PC-3 (cell line): ENCODE results near the gene ATXN10. TPM values are rescaled to one million over a fixed set of nuclear protein-coding genes. Genes with fewer than 3 reads are reported as not detected.

ENCODE experiments used
- ATAC-seq: fragments of 200-7000 bp; cut with Tn5 transposase; 2 replicates; pipeline ENCODE4 v1.9.1; 2020; ENCODE audit warnings: mild to moderate bottlenecking, moderate library complexity
- BruUV-seq: library from RNA; stranded (reverse); fragments of 400-500 nt; replicated peaks from 2 replicates; lab custom pipeline; 2021; lab: Mats Ljungman, UMichigan
- CTCF ChIA-PET: fragments of 300-600 bp; sonication (Branson Sonifier 250); formaldehyde crosslinking; loops from one replicate; lab custom pipeline; 2022; ENCODE audit warnings: antibody characterized with exemption; lab: Charles Lee
- POLR2A ChIA-PET: fragments of 300-600 bp; sonication (Branson Sonifier 250); formaldehyde crosslinking; loops from one replicate; lab custom pipeline; 2022; ENCODE audit warnings: antibody characterized with exemption; ENCODE audit not compliant: unreplicated experiment; lab: Charles Lee
- DNase-seq: peaks from one replicate; pipeline ENCODE4 v3.0.0-alpha.2; 2015
- H2AFZ ChIP-seq: fragments of 300-600 bp; sonication (generic); 2 replicates; pipeline ENCODE4 v1.6.0; 2016; ENCODE audit warnings: antibody characterized with exemption, low read length
- H3F3A ChIP-seq: fragments of 300-600 bp; sonication (generic); one replicate; pipeline ENCODE4 v1.6.0; 2017; ENCODE audit warnings: antibody characterized with exemption, low read length, control low read depth, mild to moderate bottlenecking; ENCODE audit not compliant: unreplicated experiment
- H3K27ac ChIP-seq: fragments of 300-600 bp; sonication (generic); 2 replicates; pipeline ENCODE4 v1.5.1; 2016; ENCODE audit warnings: mild to moderate bottlenecking, low read length
- H3K27me3 ChIP-seq: fragments of 300-600 bp; sonication (generic); 2 replicates; pipeline ENCODE4 v1.6.1; 2016; ENCODE audit warnings: low read length, mixed read lengths
- H3K36me3 ChIP-seq: fragments of 300-600 bp; sonication (generic); 2 replicates; pipeline ENCODE4 v1.6.1; 2016; ENCODE audit warnings: low read depth, mixed run types, low read length, mixed read lengths
- H3K4me1 ChIP-seq: fragments of 300-600 bp; sonication (generic); 2 replicates; pipeline ENCODE4 v1.5.1; 2016; ENCODE audit warnings: low read length; ENCODE audit not compliant: insufficient read depth
- H3K4me2 ChIP-seq: fragments of 300-600 bp; sonication (generic); 2 replicates; pipeline ENCODE4 v1.6.0; 2016; ENCODE audit warnings: low read length
- H3K4me3 ChIP-seq: fragments of 300-600 bp; sonication (generic); 2 replicates; pipeline ENCODE4 v1.5.1; 2016; ENCODE audit warnings: mild to moderate bottlenecking, low read length, mixed read lengths
- H3K79me2 ChIP-seq: fragments of 300-600 bp; sonication (generic); 2 replicates; pipeline ENCODE4 v1.6.1; 2017; ENCODE audit warnings: low read length, mixed read lengths
- H3K9ac ChIP-seq: fragments of 300-600 bp; sonication (generic); 2 replicates; pipeline ENCODE4 v1.6.0; 2016; ENCODE audit warnings: mild to moderate bottlenecking, low read length
- H3K9me2 ChIP-seq: fragments of 300-600 bp; sonication (generic); replicated peaks from 2 replicates; pipeline ENCODE4 v1.6.1; 2016; ENCODE audit warnings: mixed run types, low read length, mixed read lengths
- H3K9me3 ChIP-seq: fragments of 300-600 bp; sonication (generic); 2 replicates; pipeline ENCODE4 v1.6.1; 2016; ENCODE audit warnings: low read length, mixed read lengths
- H4K20me1 ChIP-seq: fragments of 300-600 bp; sonication (generic); 2 replicates; pipeline ENCODE4 v1.6.1; 2016; ENCODE audit warnings: low read length, mixed read lengths
- EZH2 ChIP-seq: fragments of 300-600 bp; sonication (generic); IDR thresholded peaks from one replicate; pipeline ENCODE4 v1.6.1; 2017; ENCODE audit warnings: antibody characterized with exemption, mild to moderate bottlenecking, low read length; ENCODE audit not compliant: unreplicated experiment
- EZH2phosphoT487 ChIP-seq: fragments of 300-600 bp; sonication (generic); IDR thresholded peaks from 2 replicates; pipeline ENCODE4 v1.6.1; 2018; ENCODE audit warnings: mild to moderate bottlenecking, antibody characterized with exemption, low read length, borderline replicate concordance
- intact Hi-C: fragments of 100-400 bp; cut with micrococcal nuclease; formaldehyde crosslinking; loops from 2 replicates; pipeline ENCODE4 v1.9.0; 2023
- total RNA-seq: library from RNA; depleted of rRNA; stranded (reverse); fragments of >200 nt; gene quantifications from 2 replicates; pipeline ENCODE4 v1.2.3, GENCODE V29; 2014
- TF ChIP-seq, protein P1 (sequence below): fragments of 300-600 bp; sonication (generic); conservative IDR thresholded peaks from 2 replicates; pipeline ENCODE4 v1.5.1; 2017; ENCODE audit warnings: antibody characterized with exemption, low read depth, mild to moderate bottlenecking, low read length

Gene ATXN10
- total RNA-seq, 1 experiment from 2014 or later: 40.6 TPM

DNA sequence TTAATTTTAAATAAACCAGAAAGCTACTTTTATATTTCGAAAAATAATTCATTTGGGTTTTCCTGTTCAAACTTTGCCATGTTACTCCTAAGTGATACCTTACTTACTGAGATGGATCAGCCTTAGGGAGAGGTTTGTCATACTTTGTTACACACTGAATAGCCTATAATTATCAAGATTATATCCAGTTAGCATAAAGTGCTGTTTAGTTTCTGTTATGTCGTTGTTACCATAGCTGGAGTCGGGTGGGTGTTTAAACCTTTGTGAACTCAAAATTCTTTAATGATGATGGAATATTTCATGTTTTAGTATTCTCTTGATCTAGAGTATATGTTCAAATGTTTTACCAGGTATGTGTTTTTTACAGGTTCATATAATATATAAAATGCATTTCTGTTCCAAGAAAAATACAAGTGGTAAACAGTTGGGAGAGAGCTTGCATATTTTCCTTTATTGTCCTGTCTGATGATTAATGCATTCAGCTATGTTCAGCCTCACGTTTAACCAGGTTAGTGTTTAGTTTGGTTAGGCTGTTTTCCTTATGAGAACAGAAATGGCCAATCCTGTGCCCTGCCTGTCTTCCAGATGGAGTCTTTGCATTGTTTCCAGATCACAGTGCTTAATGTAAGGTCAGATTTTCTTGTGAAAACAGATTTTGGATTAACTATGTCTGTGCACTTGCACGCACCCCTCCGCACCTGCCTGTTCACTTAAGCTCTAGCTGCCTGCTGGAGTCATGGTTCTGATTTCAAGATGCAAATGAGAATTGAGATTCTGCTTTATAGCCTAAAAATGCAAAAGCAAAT is 105.6 kb downstream of the ATXN10 start:
- Histone ChIP-seq H3F3A (peaks cover 22% of the 10 kb centered on the region), H3K27me3 (no peaks in the 10 kb centered on the region), H3K4me2 (peak overlapping the region; percentile 71), H3K36me3 (0 out of 2 replicates have a peak, but pooled peaks cover 8% of the 10 kb centered on the region), H3K4me3 (0 out of 2 replicates have a peak overlapping the region, but pooled peaks have one; percentile 17), H3K4me1 (peaks cover 39% of the 10 kb centered on the region), H3K27ac (peak overlapping the region; percentile 73), H3K9me3 (no peaks in the 10 kb centered on the region), H3K79me2 (peaks cover 35% of the 10 kb centered on the region), H2AFZ (no peak overlapping the region), H3K9ac (0 out of 2 replicates have a peak overlapping the region, but pooled peaks have one; percentile 24), H4K20me1 (no peaks in the 10 kb centered on the region), H3K9me2 (no peaks in the 10 kb centered on the region)
- DNase-seq: peak; percentile 83
- intact Hi-C loops: loop anchor here (1.0 kb wide), 2 partner anchors 8 to 28 kb away; no protein-coding TSS in a partner anchor
- CTCF ChIA-PET: no interaction called here
- peak; percentile 95 for ATAC-seq
- POLR2A ChIA-PET: interaction anchor here (0.5 to 0.6 kb wide), 3 partner anchors 45 to 259 kb away, joined by 3 to 4 read pairs (median 3); no protein-coding TSS in a partner anchor
- BruUV-seq: no TSS peak
- no peak for TF ChIP-seq EZH2
- TF ChIP-seq EZH2phosphoT487: no peak
- TF ChIP-seq, protein P1, sequence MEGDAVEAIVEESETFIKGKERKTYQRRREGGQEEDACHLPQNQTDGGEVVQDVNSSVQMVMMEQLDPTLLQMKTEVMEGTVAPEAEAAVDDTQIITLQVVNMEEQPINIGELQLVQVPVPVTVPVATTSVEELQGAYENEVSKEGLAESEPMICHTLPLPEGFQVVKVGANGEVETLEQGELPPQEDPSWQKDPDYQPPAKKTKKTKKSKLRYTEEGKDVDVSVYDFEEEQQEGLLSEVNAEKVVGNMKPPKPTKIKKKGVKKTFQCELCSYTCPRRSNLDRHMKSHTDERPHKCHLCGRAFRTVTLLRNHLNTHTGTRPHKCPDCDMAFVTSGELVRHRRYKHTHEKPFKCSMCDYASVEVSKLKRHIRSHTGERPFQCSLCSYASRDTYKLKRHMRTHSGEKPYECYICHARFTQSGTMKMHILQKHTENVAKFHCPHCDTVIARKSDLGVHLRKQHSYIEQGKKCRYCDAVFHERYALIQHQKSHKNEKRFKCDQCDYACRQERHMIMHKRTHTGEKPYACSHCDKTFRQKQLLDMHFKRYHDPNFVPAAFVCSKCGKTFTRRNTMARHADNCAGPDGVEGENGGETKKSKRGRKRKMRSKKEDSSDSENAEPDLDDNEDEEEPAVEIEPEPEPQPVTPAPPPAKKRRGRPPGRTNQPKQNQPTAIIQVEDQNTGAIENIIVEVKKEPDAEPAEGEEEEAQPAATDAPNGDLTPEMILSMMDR: no peak

DNA sequence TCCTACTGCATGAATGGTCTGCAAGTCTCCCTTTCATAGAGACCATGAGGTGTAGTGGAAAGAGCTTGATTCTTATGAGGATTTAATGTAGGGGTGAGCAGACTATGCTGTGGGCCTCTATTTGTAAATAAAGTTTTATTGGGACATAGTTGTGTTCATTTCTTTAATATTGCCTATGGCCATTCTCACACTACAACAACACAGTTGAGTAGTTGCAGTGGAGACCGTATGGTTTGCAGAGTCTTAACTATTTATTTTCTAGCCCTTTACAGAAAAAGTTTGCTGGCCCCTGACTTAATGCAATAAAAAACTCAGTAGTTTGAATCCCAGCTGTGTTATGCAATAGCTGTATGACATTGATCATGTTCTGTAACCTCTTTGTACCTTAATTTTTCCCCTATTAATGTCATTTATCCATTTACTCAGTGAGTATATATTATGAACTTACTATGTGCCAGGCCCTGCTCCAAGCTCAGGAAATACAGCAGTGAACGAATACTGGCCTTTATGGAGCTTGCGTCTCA is 106.3 kb downstream of the ATXN10 start:
- intact Hi-C loops: loop anchor here (1.0 kb wide), 2 partner anchors 7 to 27 kb away; no protein-coding TSS in a partner anchor
- Histone ChIP-seq H4K20me1 (no peaks in the 10 kb centered on the region), H3K9ac (no peak overlapping the region), H3K79me2 (peaks cover 31% of the 10 kb centered on the region), H3K27me3 (no peaks in the 10 kb centered on the region), H3F3A (peaks cover 22% of the 10 kb centered on the region), H3K4me2 (peak overlapping the region; percentile 71), H3K9me2 (no peaks in the 10 kb centered on the region), H3K4me3 (0 out of 2 replicates have a peak overlapping the region, but pooled peaks have one; percentile 17), H3K4me1 (peaks cover 44% of the 10 kb centered on the region), H3K9me3 (no peaks in the 10 kb centered on the region), H3K36me3 (0 out of 2 replicates have a peak, but pooled peaks cover 8% of the 10 kb centered on the region), H3K27ac (peak overlapping the region; percentile 73), H2AFZ (no peak overlapping the region)
- DNase-seq (no peak), ATAC-seq (peak; percentile 18)
- POLR2A ChIA-PET: interaction anchor here (0.6 kb wide), 1 partner anchor 57 kb away, joined by 3 read pairs; no protein-coding TSS in a partner anchor
- TF ChIP-seq, protein P1: no peak
- TF ChIP-seq EZH2: no peak
- TF ChIP-seq EZH2phosphoT487: no peak
- BruUV-seq: no TSS peak
- CTCF ChIA-PET: no interaction called here
